Testis (tissue), 3 donors: Measurements from ENCODE around the gene GNPTG. TPM values are rescaled to one million over a fixed set of nuclear protein-coding genes. Genes with fewer than 3 reads are reported as not detected.

ENCODE experiments used
- DNase-seq: peaks from one replicate; pipeline ENCODE4 v3.0.0-alpha.2; 2019
- H3K27ac ChIP-seq, 2 donors: fragments of 200-600 bp; sonication (generic); one replicate each; pipeline ENCODE4 v1.5.1; 2019
- H3K27me3 ChIP-seq: fragments of 200-600 bp; sonication (generic); one replicate; pipeline ENCODE4 v1.5.1; 2019
- H3K36me3 ChIP-seq: fragments of 200-600 bp; sonication (generic); one replicate; pipeline ENCODE4 v1.5.1; 2017; ENCODE audit warnings: low read depth; ENCODE audit errors: missing control alignments
- H3K4me1 ChIP-seq: fragments of 200-600 bp; sonication (generic); one replicate; pipeline ENCODE4 v1.5.1; 2019
- H3K4me3 ChIP-seq, 2 donors: fragments of 200-600 bp; sonication (generic); one replicate each; pipeline ENCODE4 v1.5.1; 2017 to 2019
- H3K9me3 ChIP-seq: fragments of 200-600 bp; sonication (generic); one replicate; pipeline ENCODE4 v1.5.1; 2017
- CTCF ChIP-seq, 3 experiments: fragments of 450-650 bp in 2 of 3; fragments of 200-600 bp in 1 of 3; sonication (generic) in 1 of 3; IDR thresholded peaks; one replicate each; pipeline ENCODE4 v1.5.1; 2016 to 2019; ENCODE audit warnings: antibody characterized with exemption in 3 of 3, mild to moderate bottlenecking in 2 of 3, moderate library complexity in 1 of 3
- POLR2A ChIP-seq: fragments of 450-650 bp; IDR thresholded peaks from one replicate; pipeline ENCODE4 v1.6.1; 2017; ENCODE audit warnings: antibody characterized with exemption, mild to moderate bottlenecking, moderate library complexity
- WGBS, 2 donors: methylation state at CpG; one replicate each; pipeline ENCODE4 v1.1.5; 2018; 5-methylcytosine and 5-hydroxymethylcytosine counted together
- intact Hi-C: fragments of 100-400 bp; cut with DNase I; formaldehyde crosslinking; loops from one replicate; pipeline ENCODE4 v1.15.1; 2023; ENCODE audit warnings: low total_unique reads
- polyA plus RNA-seq: library from polyadenylated mRNA; stranded (reverse); fragments of 350-450 nt; fragmentation: Illumina TruSeq; extraction: RNeasy Lipid Tissue Mini Kit (QIAGEN cat#74804); gene quantifications from one replicate; pipeline ENCODE4 v1.2.3, GENCODE V29; 2014; ENCODE audit warnings: low read depth, low replicate concordance; ENCODE audit not compliant: insufficient read depth
- total RNA-seq, 2 donors: library from RNA; depleted of rRNA; stranded (reverse); fragments of >200 nt; gene quantifications; one replicate each; pipeline ENCODE4 v1.2.3, GENCODE V29; 2016

The GNPTG gene
- total and polyA plus RNA-seq, 3 donors from 2014 or later, result 67.8 to 150 (median 106) TPM

GRCh38 chr16:1347286-1347855 lies 4.4 kb upstream of the GNPTG start:
- TF ChIP-seq CTCF (IDR thresholded peaks at IDR 0.05), result no peak
- TF ChIP-seq POLR2A, result no peak
- H3K9me3 ChIP-seq, result no peaks in the 10 kb centered on the region

DNA sequence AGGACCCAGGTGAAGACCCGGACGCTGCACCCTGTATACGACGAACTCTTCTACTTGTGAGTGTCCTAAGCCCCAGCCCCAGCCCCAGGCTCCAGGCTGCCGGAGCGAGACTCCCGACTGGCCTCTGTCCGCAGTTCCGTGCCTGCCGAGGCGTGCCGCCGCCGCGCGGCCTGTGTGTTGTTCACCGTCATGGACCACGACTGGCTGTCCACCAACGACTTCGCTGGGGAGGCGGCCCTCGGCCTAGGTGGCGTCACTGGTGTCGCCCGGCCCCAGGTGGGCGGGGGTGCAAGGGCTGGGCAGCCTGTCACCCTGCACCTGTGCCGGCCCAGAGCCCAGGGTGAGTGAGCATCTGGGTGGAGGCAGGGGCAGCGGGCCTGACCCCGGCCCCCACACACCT lies 3.8 kb upstream of the GNPTG start:
- H3K36me3 ChIP-seq, result no peaks in the 10 kb centered on the region
- no peaks in the 10 kb centered on the region for H3K27me3 ChIP-seq
- intact Hi-C loops, result no loop called here
- H3K9me3 ChIP-seq, result no peaks in the 10 kb centered on the region
- H3K4me1 ChIP-seq, result peaks cover 24% of the 10 kb centered on the region
- TF ChIP-seq POLR2A, result no peak
- no peak for TF ChIP-seq CTCF (IDR thresholded peaks at IDR 0.05)
- WGBS, 2 donors, result 91 to 92% methylated on average over 23 to 29 of the region's 29 CpGs
- H3K4me3 ChIP-seq, result no peak overlapping the region
- H3K27ac ChIP-seq, result no peak overlapping the region
- no peak for DNase-seq

More at GRCh38 chr16:1347286-1347855, 4.4 kb upstream of the GNPTG start:
- no peak for DNase-seq
- H3K4me3 ChIP-seq, result no peak overlapping the region
- H3K4me1 ChIP-seq, result peaks cover 26% of the 10 kb centered on the region
- no peak overlapping the region for H3K27ac ChIP-seq
- no peaks in the 10 kb centered on the region for H3K27me3 ChIP-seq
- 90% methylated on average over 31 of the region's 31 CpGs; no CpG with 5 or more reads in 1 of the 2 donors for WGBS, 2 donors
- H3K36me3 ChIP-seq, result no peaks in the 10 kb centered on the region
- intact Hi-C loops, result no loop called here

DNA sequence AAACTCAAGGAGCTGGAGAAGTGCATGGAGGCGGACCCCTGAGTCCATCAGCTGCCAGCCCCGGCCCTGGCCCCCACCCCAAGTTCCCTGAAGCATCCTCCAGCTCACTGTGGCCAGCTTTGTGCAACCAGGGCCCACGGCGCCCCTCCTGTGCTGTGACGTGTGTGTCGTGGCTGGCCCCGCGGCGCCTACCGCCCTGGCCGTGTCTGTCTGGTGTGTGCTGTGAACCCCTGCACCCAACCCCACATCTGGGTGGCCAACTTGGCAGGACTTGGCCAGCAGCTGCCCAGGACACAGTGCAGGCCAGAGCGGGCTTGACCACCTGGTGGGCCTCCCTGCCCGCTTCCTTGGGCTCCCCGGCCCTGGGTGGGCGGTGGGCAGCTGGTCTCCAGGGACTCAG lies 3.3 kb upstream of the GNPTG start:
- TF ChIP-seq POLR2A (no peak), CTCF (IDR thresholded peaks at IDR 0.05) (no peak)
- intact Hi-C loops, result no loop called here
- 87% methylated on average over 15 of the region's 15 CpGs; no CpG with 5 or more reads in 1 of the 2 donors for WGBS, 2 donors
- no peak for DNase-seq
- no peak overlapping the region for H3K4me3 ChIP-seq
- no peaks in the 10 kb centered on the region for H3K27me3 ChIP-seq
- H3K9me3 ChIP-seq, result no peaks in the 10 kb centered on the region
- no peaks in the 10 kb centered on the region for H3K36me3 ChIP-seq
- H3K4me1 ChIP-seq, result peaks cover 23% of the 10 kb centered on the region
- H3K27ac ChIP-seq, result no peak overlapping the region

GRCh38 chr16:1348926-1349325 lies 2.8 kb upstream of the GNPTG start:
- no peak for DNase-seq
- TF ChIP-seq CTCF (IDR thresholded peaks at IDR 0.05), result no peak
- no peak for TF ChIP-seq POLR2A
- Histone ChIP-seq H3K4me1 (peaks cover 18% of the 10 kb centered on the region), H3K27ac (no peak overlapping the region), H3K9me3 (no peaks in the 10 kb centered on the region), H3K36me3 (no peaks in the 10 kb centered on the region), H3K27me3 (no peaks in the 10 kb centered on the region), H3K4me3 (no peak overlapping the region)
- WGBS, 2 donors, result 77 to 91% methylated on average over 7 to 14 of the region's 14 CpGs
- intact Hi-C loops, result no loop called here

DNA sequence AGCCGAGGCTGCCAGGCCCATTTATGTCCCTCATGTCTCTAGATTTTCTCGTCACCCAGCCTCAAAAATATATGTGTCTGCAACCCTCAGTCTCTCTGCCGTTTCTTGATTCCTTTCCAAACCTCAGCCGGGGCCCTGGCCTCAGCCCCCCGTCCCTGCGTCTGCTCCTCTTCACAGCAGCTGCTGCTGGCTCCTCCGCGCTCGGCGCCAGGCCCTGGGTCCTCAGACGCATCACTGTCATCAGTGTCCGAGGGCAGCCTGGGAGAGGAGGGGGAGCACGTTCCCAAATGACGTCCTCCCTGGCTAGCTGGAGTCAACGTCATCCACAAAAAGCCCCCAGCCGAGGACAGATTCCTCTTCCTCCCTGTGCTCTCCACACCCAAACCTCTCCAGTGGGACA lies 2.4 kb upstream of the GNPTG start:
- H3K4me1 ChIP-seq, result peaks cover 14% of the 10 kb centered on the region
- WGBS, 2 donors, result 86 to 89% methylated on average over 16 of the region's 16 CpGs
- H3K36me3 ChIP-seq, result no peaks in the 10 kb centered on the region
- intact Hi-C loops, result no loop called here
- H3K27me3 ChIP-seq, result no peaks in the 10 kb centered on the region
- H3K27ac ChIP-seq, result no peak overlapping the region
- DNase-seq, result no peak
- no peaks in the 10 kb centered on the region for H3K9me3 ChIP-seq
- TF ChIP-seq CTCF (IDR thresholded peaks at IDR 0.05), result no peak
- no peak overlapping the region for H3K4me3 ChIP-seq
